SK-N-SH treated with all-trans-retinoic acid at 6 μM for 48 hours (cell line): ENCODE results near the gene DPP6.

Experiments
- ATAC-seq: fragments of 200-7000 bp; cut with Tn5 transposase; 3 replicates; pipeline ENCODE4 v1.9.1; 2020; ENCODE audit warnings: mild to moderate bottlenecking, moderate library complexity
- BACH2 ChIP-seq: fragments of 250-450 bp; sonication (Bioruptor Pico); IDR thresholded peaks from 2 replicates; pipeline ENCODE4 v1.9.0; 2021; ENCODE audit warnings: mild to moderate bottlenecking, borderline replicate concordance
- CSDC2 ChIP-seq: fragments of 250-450 bp; sonication (Bioruptor Pico); IDR thresholded peaks from 2 replicates; pipeline ENCODE4 v1.5.0; 2020; ENCODE audit warnings: mild to moderate bottlenecking, moderate library complexity
- ESRRG ChIP-seq: fragments of 250-450 bp; sonication (Bioruptor Pico); IDR thresholded peaks from 2 replicates; pipeline ENCODE4 v1.6.1; 2021; ENCODE audit warnings: mild to moderate bottlenecking
- GLIS3 ChIP-seq: fragments of 250-450 bp; sonication (Bioruptor Pico); IDR thresholded peaks from 2 replicates; pipeline ENCODE4 v1.5.0; 2020; ENCODE audit warnings: mild to moderate bottlenecking, moderate library complexity
- ISL1 ChIP-seq: fragments of 250-450 bp; sonication (Bioruptor Pico); IDR thresholded peaks from 2 replicates; pipeline ENCODE4 v2.1.2; 2022; ENCODE audit warnings: mild to moderate bottlenecking, moderate library complexity
- OSR1 ChIP-seq: fragments of 250-450 bp; sonication (Bioruptor Pico); IDR thresholded peaks from 2 replicates; pipeline ENCODE4 v1.8.0; 2022; ENCODE audit warnings: moderate library complexity, mild to moderate bottlenecking, inconsistent platforms
- PPARA ChIP-seq: fragments of 250-450 bp; sonication (Bioruptor Pico); IDR thresholded peaks from 2 replicates; pipeline ENCODE4 v1.5.0; 2020; ENCODE audit warnings: mild to moderate bottlenecking, borderline replicate concordance
- RARB ChIP-seq: fragments of 250-450 bp; sonication (Bioruptor Pico); IDR thresholded peaks from 2 replicates; pipeline ENCODE4 v1.8.0; 2021; ENCODE audit warnings: mild to moderate bottlenecking, moderate library complexity
- TCF4 ChIP-seq: fragments of 250-450 bp; sonication (Bioruptor Pico); IDR thresholded peaks from 2 replicates; pipeline ENCODE4 v1.8.0; 2021; ENCODE audit warnings: mild to moderate bottlenecking, moderate library complexity, borderline replicate concordance
- TOX ChIP-seq: fragments of 250-450 bp; sonication (Bioruptor Pico); IDR thresholded peaks from 2 replicates; pipeline ENCODE4 v1.8.0; 2021; ENCODE audit warnings: mild to moderate bottlenecking, moderate library complexity, borderline replicate concordance
- TSHZ2 ChIP-seq: fragments of 250-450 bp; sonication (Bioruptor Pico); IDR thresholded peaks from 2 replicates; pipeline ENCODE4 v1.5.0; 2020; ENCODE audit warnings: mild to moderate bottlenecking, moderate library complexity
- ZC3H10 ChIP-seq: fragments of 250-450 bp; sonication (Bioruptor Pico); IDR thresholded peaks from 2 replicates; pipeline ENCODE4 v1.5.1; 2021; ENCODE audit warnings: mild to moderate bottlenecking, moderate library complexity
- ZFP3 ChIP-seq: fragments of 250-450 bp; sonication (Bioruptor Pico); IDR thresholded peaks from 2 replicates; pipeline ENCODE4 v1.5.0; 2020; ENCODE audit warnings: mild to moderate bottlenecking, moderate library complexity
- ZNF565 ChIP-seq: fragments of 450-650 bp; formaldehyde crosslinking; conservative IDR thresholded peaks from 2 replicates; pipeline ENCODE4 v1.5.0; 2020; ENCODE audit warnings: low read depth, mild to moderate bottlenecking, moderate library complexity
- ZNF70 ChIP-seq: fragments of 450-650 bp; formaldehyde crosslinking; IDR thresholded peaks from 2 replicates; pipeline ENCODE4 v1.5.0; 2020; ENCODE audit warnings: mild to moderate bottlenecking, moderate library complexity
- ZNF8 ChIP-seq: fragments of 450-650 bp; formaldehyde crosslinking; IDR thresholded peaks from 2 replicates; pipeline ENCODE4 v1.5.0; 2020; ENCODE audit warnings: mild to moderate bottlenecking, moderate library complexity
- TF ChIP-seq, protein P1 (sequence below): fragments of 250-450 bp; sonication (Bioruptor Pico); IDR thresholded peaks from 2 replicates; pipeline ENCODE4 v1.5.1; 2020; ENCODE audit warnings: low read depth, mild to moderate bottlenecking, moderate library complexity
- TF ChIP-seq, protein P2 (sequence below): fragments of 250-450 bp; sonication (Bioruptor Pico); IDR thresholded peaks from 2 replicates; pipeline ENCODE4 v1.8.0; 2021; ENCODE audit warnings: low read depth, mild to moderate bottlenecking, moderate library complexity, borderline replicate concordance
- TF ChIP-seq, protein P3 (sequence below): fragments of 250-450 bp; sonication (Bioruptor Pico); IDR thresholded peaks from 2 replicates; pipeline ENCODE4 v1.8.0; 2020; ENCODE audit warnings: mild to moderate bottlenecking, moderate library complexity, borderline replicate concordance
- TF ChIP-seq, protein P4 (sequence below): fragments of 250-450 bp; sonication (Bioruptor Pico); IDR thresholded peaks from 2 replicates; pipeline ENCODE4 v1.5.1; 2021; ENCODE audit warnings: mild to moderate bottlenecking, moderate library complexity

Gene DPP6

GRCh38 chr7:154598396-154598795, 546.2 kb downstream of the DPP6 start:
- no peak for TF ChIP-seq PPARA (CRISPR knock-in tag)
- TF ChIP-seq TOX (CRISPR knock-in tag) = no peak
- no peak for TF ChIP-seq GLIS3 (CRISPR knock-in tag)
- TF ChIP-seq BACH2 (CRISPR knock-in tag) = no peak
- TF ChIP-seq, protein P1, sequence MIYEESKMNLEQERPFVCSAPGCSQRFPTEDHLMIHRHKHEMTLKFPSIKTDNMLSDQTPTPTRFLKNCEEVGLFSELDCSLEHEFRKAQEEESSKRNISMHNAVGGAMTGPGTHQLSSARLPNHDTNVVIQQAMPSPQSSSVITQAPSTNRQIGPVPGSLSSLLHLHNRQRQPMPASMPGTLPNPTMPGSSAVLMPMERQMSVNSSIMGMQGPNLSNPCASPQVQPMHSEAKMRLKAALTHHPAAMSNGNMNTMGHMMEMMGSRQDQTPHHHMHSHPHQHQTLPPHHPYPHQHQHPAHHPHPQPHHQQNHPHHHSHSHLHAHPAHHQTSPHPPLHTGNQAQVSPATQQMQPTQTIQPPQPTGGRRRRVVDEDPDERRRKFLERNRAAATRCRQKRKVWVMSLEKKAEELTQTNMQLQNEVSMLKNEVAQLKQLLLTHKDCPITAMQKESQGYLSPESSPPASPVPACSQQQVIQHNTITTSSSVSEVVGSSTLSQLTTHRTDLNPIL (CRISPR knock-in tag) = no peak
- TF ChIP-seq ZC3H10 (CRISPR knock-in tag) = no peak
- TF ChIP-seq ZFP3 (CRISPR knock-in tag) = no peak
- no peak for TF ChIP-seq ZNF8 (CRISPR knock-in tag)
- no peak for TF ChIP-seq ESRRG (CRISPR knock-in tag)
- TF ChIP-seq RARB (CRISPR knock-in tag) = no peak
- TF ChIP-seq ZNF70 (CRISPR knock-in tag) = no peak
- TF ChIP-seq, protein P2, sequence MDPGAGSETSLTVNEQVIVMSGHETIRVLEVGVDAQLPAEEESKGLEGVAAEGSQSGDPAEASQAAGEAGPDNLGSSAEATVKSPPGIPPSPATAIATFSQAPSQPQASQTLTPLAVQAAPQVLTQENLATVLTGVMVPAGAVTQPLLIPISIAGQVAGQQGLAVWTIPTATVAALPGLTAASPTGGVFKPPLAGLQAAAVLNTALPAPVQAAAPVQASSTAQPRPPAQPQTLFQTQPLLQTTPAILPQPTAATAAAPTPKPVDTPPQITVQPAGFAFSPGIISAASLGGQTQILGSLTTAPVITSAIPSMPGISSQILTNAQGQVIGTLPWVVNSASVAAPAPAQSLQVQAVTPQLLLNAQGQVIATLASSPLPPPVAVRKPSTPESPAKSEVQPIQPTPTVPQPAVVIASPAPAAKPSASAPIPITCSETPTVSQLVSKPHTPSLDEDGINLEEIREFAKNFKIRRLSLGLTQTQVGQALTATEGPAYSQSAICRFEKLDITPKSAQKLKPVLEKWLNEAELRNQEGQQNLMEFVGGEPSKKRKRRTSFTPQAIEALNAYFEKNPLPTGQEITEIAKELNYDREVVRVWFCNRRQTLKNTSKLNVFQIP (CRISPR knock-in tag) = no peak
- no peak for TF ChIP-seq OSR1 (CRISPR knock-in tag)
- TF ChIP-seq, protein P3, sequence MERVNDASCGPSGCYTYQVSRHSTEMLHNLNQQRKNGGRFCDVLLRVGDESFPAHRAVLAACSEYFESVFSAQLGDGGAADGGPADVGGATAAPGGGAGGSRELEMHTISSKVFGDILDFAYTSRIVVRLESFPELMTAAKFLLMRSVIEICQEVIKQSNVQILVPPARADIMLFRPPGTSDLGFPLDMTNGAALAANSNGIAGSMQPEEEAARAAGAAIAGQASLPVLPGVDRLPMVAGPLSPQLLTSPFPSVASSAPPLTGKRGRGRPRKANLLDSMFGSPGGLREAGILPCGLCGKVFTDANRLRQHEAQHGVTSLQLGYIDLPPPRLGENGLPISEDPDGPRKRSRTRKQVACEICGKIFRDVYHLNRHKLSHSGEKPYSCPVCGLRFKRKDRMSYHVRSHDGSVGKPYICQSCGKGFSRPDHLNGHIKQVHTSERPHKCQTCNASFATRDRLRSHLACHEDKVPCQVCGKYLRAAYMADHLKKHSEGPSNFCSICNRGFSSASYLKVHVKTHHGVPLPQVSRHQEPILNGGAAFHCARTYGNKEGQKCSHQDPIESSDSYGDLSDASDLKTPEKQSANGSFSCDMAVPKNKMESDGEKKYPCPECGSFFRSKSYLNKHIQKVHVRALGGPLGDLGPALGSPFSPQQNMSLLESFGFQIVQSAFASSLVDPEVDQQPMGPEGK (CRISPR knock-in tag) = no peak
- no peak for TF ChIP-seq ISL1 (CRISPR knock-in tag)
- no peak for TF ChIP-seq ZNF565 (CRISPR knock-in tag)
- TF ChIP-seq, protein P4, sequence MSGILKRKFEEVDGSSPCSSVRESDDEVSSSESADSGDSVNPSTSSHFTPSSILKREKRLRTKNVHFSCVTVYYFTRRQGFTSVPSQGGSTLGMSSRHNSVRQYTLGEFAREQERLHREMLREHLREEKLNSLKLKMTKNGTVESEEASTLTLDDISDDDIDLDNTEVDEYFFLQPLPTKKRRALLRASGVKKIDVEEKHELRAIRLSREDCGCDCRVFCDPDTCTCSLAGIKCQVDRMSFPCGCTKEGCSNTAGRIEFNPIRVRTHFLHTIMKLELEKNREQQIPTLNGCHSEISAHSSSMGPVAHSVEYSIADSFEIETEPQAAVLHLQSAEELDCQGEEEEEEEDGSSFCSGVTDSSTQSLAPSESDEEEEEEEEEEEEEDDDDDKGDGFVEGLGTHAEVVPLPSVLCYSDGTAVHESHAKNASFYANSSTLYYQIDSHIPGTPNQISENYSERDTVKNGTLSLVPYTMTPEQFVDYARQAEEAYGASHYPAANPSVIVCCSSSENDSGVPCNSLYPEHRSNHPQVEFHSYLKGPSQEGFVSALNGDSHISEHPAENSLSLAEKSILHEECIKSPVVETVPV (CRISPR knock-in tag) = no peak
- no peak for TF ChIP-seq CSDC2 (CRISPR knock-in tag)
- no peak for TF ChIP-seq TCF4 (CRISPR knock-in tag)
- no peak for ATAC-seq

DNA sequence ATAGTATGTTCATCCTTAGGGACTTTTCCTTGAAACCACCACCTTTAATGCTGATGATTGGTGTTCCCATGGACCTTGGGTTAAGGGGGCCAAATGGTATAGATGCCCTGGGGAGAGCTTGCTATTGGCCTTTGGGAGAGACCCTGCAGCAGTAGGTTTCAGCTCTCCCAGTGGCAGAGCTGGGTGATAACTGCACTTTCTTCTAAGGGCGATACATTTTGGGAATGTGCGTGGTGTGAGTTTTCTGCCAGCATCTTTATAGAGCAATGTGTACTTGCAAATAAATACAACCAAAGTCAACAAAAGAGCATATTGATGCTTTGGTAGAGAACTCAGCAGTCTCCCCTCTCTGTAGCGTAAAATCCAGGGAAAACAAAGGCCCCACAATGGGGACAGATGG, 546.7 kb downstream of the DPP6 start:
- no peak for ATAC-seq
- TF ChIP-seq, protein P4 (CRISPR knock-in tag) = no peak
- no peak for TF ChIP-seq BACH2 (CRISPR knock-in tag)
- TF ChIP-seq, protein P2 (CRISPR knock-in tag) = no peak
- TF ChIP-seq GLIS3 (CRISPR knock-in tag) = no peak

- no peak for TF ChIP-seq ISL1 (CRISPR knock-in tag)
- no peak for TF ChIP-seq PPARA (CRISPR knock-in tag)
- TF ChIP-seq TSHZ2 (CRISPR knock-in tag) = 0 out of 2 replicates have a peak, but pooled peaks have one; percentile 17
- peak; percentile 74; the same call in 1 of the 2 replicates for TF ChIP-seq TCF4 (CRISPR knock-in tag)
- TF ChIP-seq ZNF8 (CRISPR knock-in tag) = no peak
Observed at GRCh38 chr7:154610903-154611302, 558.7 kb downstream of the DPP6 start.

More at GRCh38 chr7:154610903-154611302, 558.7 kb downstream of the DPP6 start:
- no peak for ATAC-seq
